MM.1S (cell line): Measurements from ENCODE around the gene CDYL.

ENCODE experiments used
- DNase-seq: peaks from one replicate; pipeline ENCODE4 v3.0.0-alpha.2; 2015
- H2AFZ ChIP-seq: fragments of 300-600 bp; sonication (generic); 2 replicates; pipeline ENCODE4 v1.6.0; 2016; ENCODE audit warnings: antibody characterized with exemption, low read length
- H3F3A ChIP-seq: fragments of 300-600 bp; sonication (generic); 2 replicates; pipeline ENCODE4 v1.6.1; 2016; ENCODE audit warnings: mild to moderate bottlenecking, antibody characterized with exemption, low read length, moderate library complexity, mixed read lengths; ENCODE audit not compliant: insufficient read depth
- H3K27ac ChIP-seq: fragments of 300-600 bp; sonication (generic); 2 replicates; pipeline ENCODE4 v1.5.1; 2016; ENCODE audit warnings: mild to moderate bottlenecking, low read length
- H3K27me3 ChIP-seq: fragments of 300-600 bp; sonication (generic); replicated peaks from 2 replicates; pipeline ENCODE4 v1.6.0; 2016; ENCODE audit warnings: low read length; ENCODE audit not compliant: insufficient read depth
- H3K36me3 ChIP-seq: fragments of 300-600 bp; sonication (generic); replicated peaks from 2 replicates; pipeline ENCODE4 v1.6.1; 2016; ENCODE audit warnings: mild to moderate bottlenecking, low read length, mixed read lengths; ENCODE audit not compliant: insufficient read depth
- H3K4me1 ChIP-seq: fragments of 300-600 bp; sonication (generic); 2 replicates; pipeline ENCODE4 v1.6.1; 2016; ENCODE audit warnings: low read length, mixed read lengths
- H3K4me2 ChIP-seq: fragments of 300-600 bp; sonication (generic); 2 replicates; pipeline ENCODE4 v1.6.0; 2016; ENCODE audit warnings: low read depth, low read length
- H3K4me3 ChIP-seq: fragments of 300-600 bp; sonication (generic); 2 replicates; pipeline ENCODE4 v1.5.1; 2016; ENCODE audit warnings: low read length, mixed read lengths
- H3K79me2 ChIP-seq: fragments of 300-600 bp; sonication (generic); 2 replicates; pipeline ENCODE4 v1.6.1; 2016; ENCODE audit warnings: mixed run types, low read length, mixed read lengths
- H3K9ac ChIP-seq: fragments of 300-600 bp; sonication (generic); 2 replicates; pipeline ENCODE4 v1.6.1; 2016; ENCODE audit warnings: low read length, mixed read lengths
- H3K9me2 ChIP-seq: fragments of 300-600 bp; sonication (generic); replicated peaks from 2 replicates; pipeline ENCODE4 v1.6.1; 2016; ENCODE audit warnings: mild to moderate bottlenecking, low read length, mixed read lengths; ENCODE audit not compliant: insufficient read depth
- H3K9me3 ChIP-seq: fragments of 300-600 bp; sonication (generic); replicated peaks from 2 replicates; pipeline ENCODE4 v1.6.1; 2016; ENCODE audit warnings: mild to moderate bottlenecking, low read length, mixed read lengths; ENCODE audit not compliant: insufficient read depth
- H4K20me1 ChIP-seq: fragments of 300-600 bp; sonication (generic); 2 replicates; pipeline ENCODE4 v1.6.1; 2016; ENCODE audit warnings: mild to moderate bottlenecking, low read length, moderate library complexity, mixed read lengths; ENCODE audit not compliant: insufficient read depth
- EZH2 ChIP-seq: fragments of 300-600 bp; sonication (generic); optimal IDR thresholded peaks from 2 replicates; pipeline ENCODE3; 2017; ENCODE audit warnings: low read depth, mild to moderate bottlenecking, antibody characterized with exemption, low read length, mixed read lengths
- EZH2phosphoT487 ChIP-seq: fragments of 300-600 bp; sonication (generic); IDR thresholded peaks from 2 replicates; pipeline ENCODE4 v1.6.1; 2018; ENCODE audit warnings: antibody characterized with exemption, low read length
- TF ChIP-seq, protein P1 (sequence below): fragments of 300-600 bp; sonication (generic); IDR thresholded peaks from 2 replicates; pipeline ENCODE4 v1.5.1; 2016; ENCODE audit warnings: antibody characterized with exemption, low read length, mixed read lengths

CDYL gene

DNA sequence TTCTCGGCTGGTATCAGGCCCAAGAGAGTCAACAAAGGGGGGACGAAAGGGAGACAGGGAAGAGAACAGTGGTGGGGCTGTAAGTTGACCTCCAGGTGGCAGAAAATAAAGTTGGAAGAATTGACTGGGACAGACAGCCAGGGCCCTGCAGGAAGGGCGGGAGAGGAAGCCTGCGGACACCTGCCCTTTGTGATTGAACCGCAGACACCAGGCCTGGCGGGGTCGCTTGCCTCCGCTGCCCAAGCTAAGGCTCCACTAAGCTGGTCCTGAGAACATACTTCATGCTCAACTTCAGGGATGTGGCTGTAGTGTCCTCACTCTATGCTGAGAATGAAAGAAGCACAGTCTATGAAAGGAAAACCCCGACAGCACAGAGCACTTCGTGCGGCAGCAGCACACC is 173.9 kb downstream of the CDYL start:
- TF ChIP-seq, protein P1, sequence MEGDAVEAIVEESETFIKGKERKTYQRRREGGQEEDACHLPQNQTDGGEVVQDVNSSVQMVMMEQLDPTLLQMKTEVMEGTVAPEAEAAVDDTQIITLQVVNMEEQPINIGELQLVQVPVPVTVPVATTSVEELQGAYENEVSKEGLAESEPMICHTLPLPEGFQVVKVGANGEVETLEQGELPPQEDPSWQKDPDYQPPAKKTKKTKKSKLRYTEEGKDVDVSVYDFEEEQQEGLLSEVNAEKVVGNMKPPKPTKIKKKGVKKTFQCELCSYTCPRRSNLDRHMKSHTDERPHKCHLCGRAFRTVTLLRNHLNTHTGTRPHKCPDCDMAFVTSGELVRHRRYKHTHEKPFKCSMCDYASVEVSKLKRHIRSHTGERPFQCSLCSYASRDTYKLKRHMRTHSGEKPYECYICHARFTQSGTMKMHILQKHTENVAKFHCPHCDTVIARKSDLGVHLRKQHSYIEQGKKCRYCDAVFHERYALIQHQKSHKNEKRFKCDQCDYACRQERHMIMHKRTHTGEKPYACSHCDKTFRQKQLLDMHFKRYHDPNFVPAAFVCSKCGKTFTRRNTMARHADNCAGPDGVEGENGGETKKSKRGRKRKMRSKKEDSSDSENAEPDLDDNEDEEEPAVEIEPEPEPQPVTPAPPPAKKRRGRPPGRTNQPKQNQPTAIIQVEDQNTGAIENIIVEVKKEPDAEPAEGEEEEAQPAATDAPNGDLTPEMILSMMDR = no peak
- TF ChIP-seq EZH2phosphoT487 = no peak
- no peak for TF ChIP-seq EZH2
- Histone ChIP-seq H2AFZ (no peak overlapping the region), H3F3A (no peaks in the 10 kb centered on the region), H3K36me3 (no peaks in the 10 kb centered on the region), H3K4me2 (no peak overlapping the region), H3K4me1 (no peaks in the 10 kb centered on the region), H4K20me1 (no peaks in the 10 kb centered on the region), H3K27ac (no peak overlapping the region), H3K79me2 (peaks cover 12% of the 10 kb centered on the region), H3K9me3 (no peaks in the 10 kb centered on the region), H3K9ac (no peak overlapping the region), H3K9me2 (no peaks in the 10 kb centered on the region), H3K4me3 (no peak overlapping the region), H3K27me3 (no peaks in the 10 kb centered on the region)
- DNase-seq = no peak

DNA sequence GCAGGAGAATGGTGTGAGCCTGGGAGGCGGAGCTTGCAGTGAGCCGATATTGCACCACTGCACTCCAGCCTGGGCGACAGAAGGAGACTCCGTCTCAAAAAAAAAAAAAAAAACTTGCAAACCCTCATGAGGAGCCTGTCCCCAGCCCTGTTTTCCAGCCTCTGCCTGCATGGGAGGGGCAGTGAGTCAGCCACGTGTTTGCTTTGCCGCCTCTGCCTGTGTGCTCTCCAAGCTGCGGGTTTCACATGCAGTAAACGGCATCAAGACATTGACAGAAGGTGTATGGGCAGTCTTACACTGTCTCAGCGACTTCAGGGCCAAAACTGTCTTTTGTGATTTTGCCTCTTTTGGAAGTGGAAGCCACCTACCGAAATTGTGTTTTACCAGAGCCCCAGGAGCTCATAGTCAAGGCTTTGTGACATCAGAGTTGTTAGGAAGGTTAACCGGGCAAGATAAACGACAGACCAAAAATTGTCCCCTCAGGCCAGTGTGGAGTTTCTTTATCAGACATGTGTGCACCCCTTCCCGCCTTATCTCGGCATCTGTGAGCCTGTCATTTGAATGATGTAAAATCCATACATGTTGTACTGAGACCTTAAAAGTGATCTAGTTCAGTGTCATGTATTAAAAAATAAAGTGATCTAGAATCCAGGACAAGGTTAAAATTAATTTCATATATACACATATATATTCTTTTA is 174.8 kb downstream of the CDYL start:
- no peaks in the 10 kb centered on the region for H3K4me1 ChIP-seq
- TF ChIP-seq EZH2phosphoT487 = no peak
- TF ChIP-seq EZH2 = no peak
- TF ChIP-seq, protein P1 = no peak
- H3K27ac ChIP-seq = no peak overlapping the region
- H3K9ac ChIP-seq = no peak overlapping the region
- no peaks in the 10 kb centered on the region for H3K9me3 ChIP-seq
- H3K79me2 ChIP-seq = peaks cover 2% of the 10 kb centered on the region; the same call in 1 of the 2 replicates
- H3K36me3 ChIP-seq = no peaks in the 10 kb centered on the region
- H2AFZ ChIP-seq = no peak overlapping the region
- H3F3A ChIP-seq = no peaks in the 10 kb centered on the region
- no peak overlapping the region for H3K4me2 ChIP-seq
- H3K27me3 ChIP-seq = no peaks in the 10 kb centered on the region
- no peaks in the 10 kb centered on the region for H3K9me2 ChIP-seq
- no peak overlapping the region for H3K4me3 ChIP-seq
- no peaks in the 10 kb centered on the region for H4K20me1 ChIP-seq
- DNase-seq = no peak

DNA sequence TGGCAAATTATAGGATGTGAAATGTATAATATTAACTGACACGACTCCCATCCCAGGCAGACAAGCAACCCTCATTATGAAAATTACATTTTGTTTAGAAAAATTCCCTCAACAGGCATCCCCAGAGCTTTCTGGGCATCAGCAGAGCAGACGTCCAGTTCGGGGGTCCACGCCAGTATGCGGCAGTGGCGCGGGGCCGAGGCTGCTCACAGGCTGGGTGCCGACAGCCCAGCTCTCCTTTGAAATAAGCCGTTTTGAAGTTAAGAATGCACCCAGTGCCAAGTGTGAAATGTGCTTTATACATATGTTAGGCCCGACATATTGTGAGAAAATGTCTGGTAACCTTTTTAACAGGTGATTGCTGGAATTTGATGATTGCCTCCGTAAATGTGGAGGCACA is 177.2 kb downstream of the CDYL start:
- Histone ChIP-seq H3K4me1 (no peaks in the 10 kb centered on the region), H3K27me3 (no peaks in the 10 kb centered on the region), H3K79me2 (0 out of 2 replicates have a peak, but pooled peaks cover 2% of the 10 kb centered on the region), H3K9me2 (no peaks in the 10 kb centered on the region), H3K4me3 (no peak overlapping the region), H3K36me3 (no peaks in the 10 kb centered on the region), H3F3A (no peaks in the 10 kb centered on the region), H3K27ac (no peak overlapping the region), H2AFZ (no peak overlapping the region), H3K9ac (no peak overlapping the region), H4K20me1 (no peaks in the 10 kb centered on the region), H3K4me2 (no peak overlapping the region), H3K9me3 (no peaks in the 10 kb centered on the region)
- no peak for DNase-seq
- TF ChIP-seq EZH2 (no peak), EZH2phosphoT487 (no peak)
- TF ChIP-seq, protein P1 = no peak
